ENCODE measurements around the gene TJP1. TPM values are rescaled to one million over a fixed set of nuclear protein-coding genes. Genes with fewer than 3 reads are reported as not detected.

The TJP1 gene
- total and polyA plus RNA-seq, 12 donors: 15.0 to 68.3 (median 50.1) TPM

DNA sequence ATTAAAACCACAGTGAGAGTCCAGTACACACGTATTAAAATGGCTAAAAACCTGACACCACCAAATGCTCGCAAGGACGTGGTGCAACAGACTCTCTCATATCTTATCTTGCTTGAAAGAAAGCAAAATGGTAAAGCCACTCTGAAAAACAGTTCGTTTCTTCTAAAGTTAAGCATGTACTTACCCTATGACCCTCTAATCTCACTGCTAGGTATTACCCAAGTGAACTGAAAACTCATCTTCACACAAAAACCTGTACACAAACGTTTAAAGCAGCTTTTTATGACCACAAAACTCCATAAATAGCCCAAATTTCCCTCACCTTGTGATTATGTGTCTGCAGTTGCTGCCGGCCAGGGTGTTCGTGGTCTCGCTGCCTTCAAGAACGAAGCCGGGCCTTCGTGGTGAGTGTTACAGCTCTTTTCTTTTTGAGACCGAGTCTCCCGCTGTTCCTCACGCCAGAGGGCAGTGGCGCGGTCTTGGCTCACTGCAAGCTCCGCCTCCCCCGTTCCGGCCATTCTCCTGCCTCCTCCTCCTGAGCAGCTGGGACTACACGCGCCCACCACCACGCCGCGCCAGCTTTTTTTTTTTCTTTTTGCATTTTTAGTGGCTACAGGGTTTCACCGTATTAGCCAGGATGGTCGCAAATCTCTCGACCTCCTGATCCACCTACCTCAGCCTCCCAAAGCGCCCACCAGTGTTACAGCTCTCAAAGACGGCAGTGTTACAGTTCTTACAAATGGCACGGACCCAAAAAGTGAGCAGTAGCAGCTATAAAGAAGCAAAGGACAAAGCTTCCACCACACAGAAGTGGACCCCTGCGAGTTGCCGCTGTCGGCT is 165.4 kb downstream of the TJP1 start:
- TF ChIP-seq, protein P1, sequence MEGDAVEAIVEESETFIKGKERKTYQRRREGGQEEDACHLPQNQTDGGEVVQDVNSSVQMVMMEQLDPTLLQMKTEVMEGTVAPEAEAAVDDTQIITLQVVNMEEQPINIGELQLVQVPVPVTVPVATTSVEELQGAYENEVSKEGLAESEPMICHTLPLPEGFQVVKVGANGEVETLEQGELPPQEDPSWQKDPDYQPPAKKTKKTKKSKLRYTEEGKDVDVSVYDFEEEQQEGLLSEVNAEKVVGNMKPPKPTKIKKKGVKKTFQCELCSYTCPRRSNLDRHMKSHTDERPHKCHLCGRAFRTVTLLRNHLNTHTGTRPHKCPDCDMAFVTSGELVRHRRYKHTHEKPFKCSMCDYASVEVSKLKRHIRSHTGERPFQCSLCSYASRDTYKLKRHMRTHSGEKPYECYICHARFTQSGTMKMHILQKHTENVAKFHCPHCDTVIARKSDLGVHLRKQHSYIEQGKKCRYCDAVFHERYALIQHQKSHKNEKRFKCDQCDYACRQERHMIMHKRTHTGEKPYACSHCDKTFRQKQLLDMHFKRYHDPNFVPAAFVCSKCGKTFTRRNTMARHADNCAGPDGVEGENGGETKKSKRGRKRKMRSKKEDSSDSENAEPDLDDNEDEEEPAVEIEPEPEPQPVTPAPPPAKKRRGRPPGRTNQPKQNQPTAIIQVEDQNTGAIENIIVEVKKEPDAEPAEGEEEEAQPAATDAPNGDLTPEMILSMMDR (IDR thresholded peaks at IDR 0.05): no peak
- no peak for TF ChIP-seq POLR2A (IDR thresholded peaks at IDR 0.05)
- DNase-seq: no peak
- H3K27ac ChIP-seq: no peak overlapping the region
- H3K36me3 ChIP-seq (replicated peaks in 1 of 2): no peaks in the 10 kb centered on the region
- intact Hi-C loops (cut with DNase I): no loop called here
- H3K27me3 ChIP-seq: no peaks in the 10 kb centered on the region
- no peaks in the 10 kb centered on the region for H3K4me1 ChIP-seq (replicated peaks in 1 of 2)
- no peak overlapping the region for H3K4me3 ChIP-seq
- no peaks in the 10 kb centered on the region for H3K9me3 ChIP-seq (replicated peaks in 1 of 3)
- 83 to 91% (median 84%) methylated on average over 33 of the region's 33 CpGs for WGBS, 4 donors

DNA sequence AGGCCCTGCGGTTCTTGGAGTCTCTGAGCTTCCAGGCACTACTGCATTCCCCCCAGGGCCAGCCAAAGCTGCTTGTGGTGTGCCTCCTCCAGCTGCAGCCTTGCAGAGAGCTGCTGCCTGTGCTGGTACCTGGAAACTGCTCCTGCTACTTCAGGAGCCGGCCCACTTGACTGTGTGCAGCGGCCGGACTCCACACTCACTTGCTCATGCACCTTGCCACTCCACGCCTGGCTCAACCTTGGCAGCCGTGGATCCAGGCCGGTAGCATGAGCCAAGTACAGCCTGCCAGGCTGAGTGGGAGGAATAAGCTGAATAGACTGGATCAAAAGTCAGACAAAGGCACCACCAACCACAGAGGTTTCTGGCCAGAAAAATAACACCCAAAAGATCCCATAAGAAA is 169.7 kb downstream of the TJP1 start:
- no peaks in the 10 kb centered on the region for H3K36me3 ChIP-seq (replicated peaks in 1 of 2)
- no peak for TF ChIP-seq POLR2A (IDR thresholded peaks at IDR 0.05)
- intact Hi-C loops (cut with DNase I): no loop called here
- H3K4me3 ChIP-seq: no peak overlapping the region
- no peaks in the 10 kb centered on the region for H3K4me1 ChIP-seq (replicated peaks in 1 of 2)
- no peaks in the 10 kb centered on the region for H3K27me3 ChIP-seq
- no peak overlapping the region for H3K27ac ChIP-seq
- no peaks in the 10 kb centered on the region for H3K9me3 ChIP-seq (replicated peaks in 1 of 3)
- DNase-seq: no peak
- WGBS, 4 donors: 83 to 90% (median 85%) methylated on average over 5 to 7 of the region's 7 CpGs

DNA sequence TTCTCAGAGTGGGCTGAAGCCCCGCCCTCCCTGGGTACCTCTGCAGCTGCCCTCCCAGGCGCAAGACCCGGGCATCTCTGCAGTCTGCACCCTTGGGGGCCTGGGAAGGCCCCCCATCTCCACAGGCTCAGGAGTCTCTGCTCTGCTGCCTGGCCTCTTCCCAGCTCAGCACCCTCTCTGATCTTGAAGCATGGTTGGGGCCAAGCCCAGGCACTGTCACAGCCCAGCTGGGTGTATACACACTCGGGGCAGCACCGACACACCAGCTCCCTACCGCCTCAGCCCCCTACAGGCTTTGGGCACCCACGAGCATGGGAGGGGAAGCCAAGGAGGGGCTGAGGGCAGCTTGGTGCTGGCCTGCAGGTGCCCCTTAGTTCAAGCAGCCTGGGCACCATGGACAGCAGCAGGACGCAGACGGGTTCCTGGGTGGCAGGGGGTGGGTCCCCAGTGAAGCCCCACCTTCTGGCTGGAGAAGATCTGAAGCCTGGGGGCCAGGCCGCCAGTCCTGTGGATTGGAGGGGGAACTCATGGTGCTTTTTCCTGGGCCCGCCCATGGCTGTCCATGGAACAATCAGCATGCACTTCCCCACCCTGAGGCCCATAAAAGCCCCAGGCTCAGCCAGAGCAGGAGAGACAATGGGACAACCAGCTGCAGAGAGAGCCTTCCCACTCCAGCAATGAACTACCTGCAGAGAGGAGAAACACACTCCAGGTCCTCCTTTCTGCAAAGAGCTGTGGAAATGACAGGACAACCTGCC is 170.6 kb downstream of the TJP1 start:
- no peak for TF ChIP-seq POLR2A (IDR thresholded peaks at IDR 0.05)
- TF ChIP-seq, protein P1 (IDR thresholded peaks at IDR 0.05): no peak
- Histone ChIP-seq H3K9me3 (replicated peaks in 1 of 3) (no peaks in the 10 kb centered on the region), H3K36me3 (replicated peaks in 1 of 2) (no peaks in the 10 kb centered on the region), H3K27me3 (no peaks in the 10 kb centered on the region), H3K4me3 (no peak overlapping the region), H3K27ac (no peak overlapping the region), H3K4me1 (replicated peaks in 1 of 2) (no peaks in the 10 kb centered on the region)
- WGBS, 4 donors: 67 to 95% (median 88%) methylated on average over 1 to 11 of the region's 11 CpGs
- no peak for DNase-seq
- intact Hi-C loops (cut with DNase I): no loop called here

Small RNA genes within 50 kb of the gene (small RNA-seq; reads per million reads assigned to genes)
- gene HMGN2P5: 0 reads per million in 2 donors
